Right lobe of liver (tissue), 4 donors: ENCODE measurements around the gene CGB1.
"Not testable (repeated sequence)": the region's sequence is repeated elsewhere in the genome, so short reads cannot be mapped to it uniquely, and the experiment has no call there.

Experiments
- POLR2A ChIP-seq: fragments of 450-650 bp; IDR thresholded peaks from one replicate; pipeline ENCODE4 v1.6.1; 2017; ENCODE audit warnings: antibody characterized with exemption, mild to moderate bottlenecking
- TF ChIP-seq, protein P1 (sequence below), 4 donors: fragments of 200-600 bp in 3 of 4; fragments of 450-650 bp in 1 of 4; IDR thresholded peaks; one replicate each; pipeline versions ENCODE4 v1.5.1 to v1.8.0; 2016 to 2022; ENCODE audit warnings: antibody characterized with exemption in 4 of 4, mild to moderate bottlenecking in 2 of 4
- donor health status: DM: no; HTN: no; CAD: no.
- donor health status: DM: no; HTN: no; CAD: no.
- donor health status: DM: no; HTN: yes; CAD: no.

DNA sequence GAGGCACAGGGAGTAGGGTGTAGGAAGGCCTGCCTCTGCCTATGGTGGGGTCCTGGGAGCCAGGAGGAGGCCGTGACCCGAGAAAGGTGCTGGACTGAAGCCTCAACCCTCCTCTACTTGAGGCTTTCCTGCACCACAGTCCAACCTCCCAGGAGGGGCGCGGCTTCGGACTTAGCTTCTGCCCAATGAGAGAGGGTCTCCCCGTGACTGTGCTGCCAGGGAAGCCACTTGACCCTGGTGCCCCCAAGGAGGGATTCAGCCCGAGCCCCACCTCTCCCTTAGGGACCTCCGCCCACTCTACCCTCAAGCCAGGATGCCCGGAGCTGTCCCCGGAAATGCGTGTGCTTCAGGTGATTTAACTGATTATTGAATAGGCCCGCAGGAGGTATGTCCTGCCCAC lies 12.3 kb upstream of the CGB1 start, which contains the start of gene CGB8:
- TF ChIP-seq, protein P1, sequence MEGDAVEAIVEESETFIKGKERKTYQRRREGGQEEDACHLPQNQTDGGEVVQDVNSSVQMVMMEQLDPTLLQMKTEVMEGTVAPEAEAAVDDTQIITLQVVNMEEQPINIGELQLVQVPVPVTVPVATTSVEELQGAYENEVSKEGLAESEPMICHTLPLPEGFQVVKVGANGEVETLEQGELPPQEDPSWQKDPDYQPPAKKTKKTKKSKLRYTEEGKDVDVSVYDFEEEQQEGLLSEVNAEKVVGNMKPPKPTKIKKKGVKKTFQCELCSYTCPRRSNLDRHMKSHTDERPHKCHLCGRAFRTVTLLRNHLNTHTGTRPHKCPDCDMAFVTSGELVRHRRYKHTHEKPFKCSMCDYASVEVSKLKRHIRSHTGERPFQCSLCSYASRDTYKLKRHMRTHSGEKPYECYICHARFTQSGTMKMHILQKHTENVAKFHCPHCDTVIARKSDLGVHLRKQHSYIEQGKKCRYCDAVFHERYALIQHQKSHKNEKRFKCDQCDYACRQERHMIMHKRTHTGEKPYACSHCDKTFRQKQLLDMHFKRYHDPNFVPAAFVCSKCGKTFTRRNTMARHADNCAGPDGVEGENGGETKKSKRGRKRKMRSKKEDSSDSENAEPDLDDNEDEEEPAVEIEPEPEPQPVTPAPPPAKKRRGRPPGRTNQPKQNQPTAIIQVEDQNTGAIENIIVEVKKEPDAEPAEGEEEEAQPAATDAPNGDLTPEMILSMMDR (IDR thresholded peaks at IDR 0.05), result not testable (repeated sequence)
- TF ChIP-seq POLR2A, result not testable (repeated sequence)
